MM.1S (cell line): ENCODE results near the gene HSDL1.

Experiments used
- EZH2 ChIP-seq: fragments of 300-600 bp; sonication (generic); optimal IDR thresholded peaks from 2 replicates; pipeline ENCODE3; 2017; ENCODE audit warnings: low read depth, mild to moderate bottlenecking, antibody characterized with exemption, low read length, mixed read lengths
- EZH2phosphoT487 ChIP-seq: fragments of 300-600 bp; sonication (generic); IDR thresholded peaks from 2 replicates; pipeline ENCODE4 v1.6.1; 2018; ENCODE audit warnings: antibody characterized with exemption, low read length
- TF ChIP-seq, protein P1 (sequence below): fragments of 300-600 bp; sonication (generic); IDR thresholded peaks from 2 replicates; pipeline ENCODE4 v1.5.1; 2016; ENCODE audit warnings: antibody characterized with exemption, low read length, mixed read lengths

DNA sequence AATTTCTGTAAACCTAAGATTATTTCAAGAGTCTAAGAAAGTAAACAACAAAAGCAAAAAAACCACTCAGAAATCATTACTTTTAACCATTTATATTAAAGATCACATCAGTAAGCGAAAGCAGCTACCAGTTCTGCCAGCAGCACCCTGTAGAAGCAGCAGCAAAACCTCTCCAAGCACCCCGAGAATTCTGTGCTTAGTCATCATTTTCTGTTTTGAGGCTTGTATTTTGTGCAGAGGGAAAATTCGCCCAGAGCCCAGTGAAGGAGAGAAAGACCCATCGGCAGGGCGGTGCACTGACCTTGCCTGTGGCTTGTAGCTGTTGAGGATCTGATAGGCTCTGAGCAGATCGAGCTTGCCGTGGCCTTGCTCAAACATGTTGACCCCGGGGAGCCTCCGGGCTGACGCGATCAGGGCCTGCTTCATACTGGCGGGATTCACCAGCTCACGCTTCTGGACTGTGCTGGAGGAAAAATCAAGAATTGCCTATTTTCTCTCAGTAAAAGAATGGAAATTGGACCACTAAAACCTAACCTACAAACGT lies 63.5 kb downstream of the HSDL1 start:
- no peak for TF ChIP-seq EZH2
- TF ChIP-seq, protein P1, sequence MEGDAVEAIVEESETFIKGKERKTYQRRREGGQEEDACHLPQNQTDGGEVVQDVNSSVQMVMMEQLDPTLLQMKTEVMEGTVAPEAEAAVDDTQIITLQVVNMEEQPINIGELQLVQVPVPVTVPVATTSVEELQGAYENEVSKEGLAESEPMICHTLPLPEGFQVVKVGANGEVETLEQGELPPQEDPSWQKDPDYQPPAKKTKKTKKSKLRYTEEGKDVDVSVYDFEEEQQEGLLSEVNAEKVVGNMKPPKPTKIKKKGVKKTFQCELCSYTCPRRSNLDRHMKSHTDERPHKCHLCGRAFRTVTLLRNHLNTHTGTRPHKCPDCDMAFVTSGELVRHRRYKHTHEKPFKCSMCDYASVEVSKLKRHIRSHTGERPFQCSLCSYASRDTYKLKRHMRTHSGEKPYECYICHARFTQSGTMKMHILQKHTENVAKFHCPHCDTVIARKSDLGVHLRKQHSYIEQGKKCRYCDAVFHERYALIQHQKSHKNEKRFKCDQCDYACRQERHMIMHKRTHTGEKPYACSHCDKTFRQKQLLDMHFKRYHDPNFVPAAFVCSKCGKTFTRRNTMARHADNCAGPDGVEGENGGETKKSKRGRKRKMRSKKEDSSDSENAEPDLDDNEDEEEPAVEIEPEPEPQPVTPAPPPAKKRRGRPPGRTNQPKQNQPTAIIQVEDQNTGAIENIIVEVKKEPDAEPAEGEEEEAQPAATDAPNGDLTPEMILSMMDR = no peak
- no peak for TF ChIP-seq EZH2phosphoT487
